COLO668 (cell line): ENCODE results near the gene C7orf25.
"Not testable (repeated sequence)": the region's sequence is repeated elsewhere in the genome, so short reads cannot be mapped to it uniquely, and the experiment has no call there.

Experiments used
- DNase-seq: peaks from one replicate; lab custom pipeline; 2025; ENCODE audit not compliant: unreplicated experiment; lab: John Stamatoyannopoulos, UW

The C7orf25 gene

GRCh38 chr7:42930889-42931288 lies 19.0 kb upstream of the C7orf25 start:
- DNase-seq: no peak

- DNase-seq: no peak
These were observed 17.6 kb upstream of the C7orf25 start for GRCh38 chr7:42929449-42929848.

- DNase-seq: no peak
These were observed 16.9 kb upstream of the C7orf25 start for GRCh38 chr7:42928754-42929153.

GRCh38 chr7:42926204-42926603 lies 14.3 kb upstream of the C7orf25 start:
- no peak for DNase-seq

GRCh38 chr7:42925630-42926029 lies 13.8 kb upstream of the C7orf25 start:
- DNase-seq: no peak

GRCh38 chr7:42924223-42924838 lies 12.5 kb upstream of the C7orf25 start:
- no peak for DNase-seq

GRCh38 chr7:42922017-42922753 lies 10.3 kb upstream of the C7orf25 start:
- DNase-seq: no peak

GRCh38 chr7:42915356-42915755 lies 3.5 kb upstream of the C7orf25 start:
- DNase-seq: no peak

- no peak for DNase-seq
These were observed 2.7 kb upstream of the C7orf25 start for GRCh38 chr7:42914421-42915045.

- no peak for DNase-seq
These were observed 2.1 kb upstream of the C7orf25 start for GRCh38 chr7:42914009-42914408.

GRCh38 chr7:42913591-42913990 lies 1.7 kb upstream of the C7orf25 start:
- DNase-seq: no peak

- no peak for DNase-seq
These were observed 1.6 kb downstream of the C7orf25 start for GRCh38 chr7:42910306-42910705.

- no peak for DNase-seq
These were observed 4.6 kb downstream of the C7orf25 start for GRCh38 chr7:42907316-42907715.

- DNase-seq: no peak
These were observed 5.7 kb downstream of the C7orf25 start for GRCh38 chr7:42906181-42906580.

GRCh38 chr7:42902331-42902730 lies 9.5 kb downstream of the C7orf25 start:
- no peak for DNase-seq

GRCh38 chr7:42900842-42901241 lies 11.0 kb downstream of the C7orf25 start:
- DNase-seq: no peak

- no peak for DNase-seq
These were observed 18.3 kb downstream of the C7orf25 start for GRCh38 chr7:42893346-42894240.

- no peak for DNase-seq
These were observed 24.9 kb downstream of the C7orf25 start for GRCh38 chr7:42886893-42887505.

GRCh38 chr7:42886129-42886528 lies 25.7 kb downstream of the C7orf25 start:
- DNase-seq: no peak

GRCh38 chr7:42885183-42885582 lies 26.7 kb downstream of the C7orf25 start:
- not testable (repeated sequence) for DNase-seq

- DNase-seq: no peak
These were observed 27.9 kb downstream of the C7orf25 start for GRCh38 chr7:42883950-42884349.
